ENCODE results near the gene IRAK1BP1. TPM values are rescaled to one million over a fixed set of nuclear protein-coding genes. Genes with fewer than 3 reads are reported as not detected.

The IRAK1BP1 gene
- total RNA-seq = 2.8 and 3.0 TPM in 2 replicates

GRCh38 chr6:78867370-78868040 lies at the start of gene IRAK1BP1:
TSS of gene IRAK1BP1 (plus strand) at chr6:78867551. CDS start at chr6:78867577, 26 bp downstream.

Other genes starting within 250 kb of the IRAK1BP1 start
- 6.8 and 10.1 TPM in 2 replicates for gene PHIP, start 210.7 kb downstream of the IRAK1BP1 start, total RNA-seq